Keratinocyte (primary cell): ENCODE data around the gene TAF1C. TPM values are rescaled to one million over a fixed set of nuclear protein-coding genes. Genes with fewer than 3 reads are reported as not detected.

Experiments
- DNase-seq: peaks from one replicate; pipeline ENCODE4 v3.0.0-alpha.2; 2011; ENCODE audit warnings: low read depth, missing footprints, low spot score
- FAIRE-seq: peaks from 2 replicates; lab custom pipeline; 2011; peaks lifted over from hg19 to GRCh38; lab: Jason Lieb, UNC
- H2AFZ ChIP-seq: 2 replicates; pipeline ENCODE4 v1.6.0; 2012; ENCODE audit warnings: low read length, control low read depth, inconsistent platforms; ENCODE audit not compliant: control insufficient read depth
- H3K27ac ChIP-seq: 2 replicates; pipeline ENCODE4 v1.5.1; 2011; ENCODE audit warnings: low read length; ENCODE audit not compliant: control insufficient read depth, insufficient read depth
- H3K27me3 ChIP-seq: 3 replicates; pipeline ENCODE4 v1.6.0; 2011; ENCODE audit warnings: low read length; ENCODE audit not compliant: control insufficient read depth, insufficient read depth; ENCODE audit errors: extremely low read depth
- H3K36me3 ChIP-seq, 2 experiments: 2 replicates in 1 of 2; 3 replicates in 1 of 2; pipeline ENCODE4 v1.5.1; 2011; ENCODE audit warnings: low read length in 2 of 2, mild to moderate bottlenecking in 1 of 2; ENCODE audit not compliant: control insufficient read depth in 2 of 2, insufficient read depth in 2 of 2; ENCODE audit errors: extremely low read depth in 1 of 2
- H3K4me1 ChIP-seq: 3 replicates; pipeline ENCODE4 v1.5.1; 2011; ENCODE audit warnings: low read length; ENCODE audit not compliant: control insufficient read depth, insufficient read depth; ENCODE audit errors: extremely low read depth
- H3K4me2 ChIP-seq: 3 replicates; pipeline ENCODE4 v1.6.0; 2011; ENCODE audit warnings: low read depth, low read length; ENCODE audit not compliant: control insufficient read depth, insufficient read depth; ENCODE audit errors: extremely low read depth
- H3K4me3 ChIP-seq, 3 experiments: fragments of 200-600 bp in 1 of 3; sonication (generic) in 1 of 3; 2 replicates in 2 of 3; 3 replicates in 1 of 3; pipeline ENCODE4 v1.5.1; 2011 to 2016; ENCODE audit warnings: low read length in 3 of 3, mild to moderate bottlenecking in 3 of 3, control low read depth in 2 of 3, inconsistent platforms in 1 of 3, low read depth in 1 of 3, mixed read lengths in 1 of 3, mixed run types in 1 of 3, moderate library complexity in 1 of 3; ENCODE audit not compliant: control insufficient read depth in 2 of 3, insufficient read depth in 2 of 3; ENCODE audit errors: extremely low read depth in 1 of 3
- H3K79me2 ChIP-seq: 2 replicates; pipeline ENCODE4 v1.6.0; 2012; ENCODE audit warnings: low read length; ENCODE audit not compliant: control insufficient read depth, insufficient read depth
- H3K9ac ChIP-seq: 3 replicates; pipeline ENCODE4 v1.6.0; 2011; ENCODE audit warnings: low read length; ENCODE audit not compliant: control insufficient read depth, insufficient read depth; ENCODE audit errors: extremely low read depth
- H3K9me1 ChIP-seq: 3 replicates; pipeline ENCODE4 v1.6.0; 2011; ENCODE audit warnings: low read length; ENCODE audit not compliant: control insufficient read depth, insufficient read depth; ENCODE audit errors: extremely low read depth
- H3K9me3 ChIP-seq: 2 replicates; pipeline ENCODE4 v1.5.1; 2012; ENCODE audit warnings: low read depth, low read length; ENCODE audit not compliant: control insufficient read depth
- H4K20me1 ChIP-seq: 3 replicates; pipeline ENCODE4 v1.6.0; 2011; ENCODE audit warnings: low read length; ENCODE audit not compliant: control insufficient read depth, insufficient read depth; ENCODE audit errors: extremely low read depth
- CTCF ChIP-seq, 3 experiments: IDR thresholded peaks in 1 of 3; conservative IDR thresholded peaks in 1 of 3; optimal IDR thresholded peaks in 1 of 3; 2 replicates in 2 of 3; 3 replicates in 1 of 3; pipeline versions ENCODE3 to v1.5.1; 2011; ENCODE audit warnings: low read length in 3 of 3, mild to moderate bottlenecking in 3 of 3, moderate library complexity in 2 of 3, control low read depth in 1 of 3, inconsistent platforms in 1 of 3; ENCODE audit not compliant: insufficient read depth in 2 of 3; ENCODE audit errors: extremely low read depth in 1 of 3
- EZH2 ChIP-seq: IDR thresholded peaks from one replicate; pipeline ENCODE4 v1.6.1; 2012; ENCODE audit warnings: inconsistent platforms, mild to moderate bottlenecking, low read length, moderate library complexity
- dilution Hi-C: fragments of 300-500 bp; cut with MboI; formaldehyde crosslinking; loops from one replicate; pipeline ENCODE4 v1.7.0; 2020; ENCODE audit warnings: low sequenced_read_pairs; ENCODE audit not compliant: extremely low pct_ligation_motif_present
- polyA plus RNA-seq, 5 experiments: library from polyadenylated mRNA; depleted of rRNA in 3 of 5; stranded (reverse) in 3 of 5; stranded (forward) in 1 of 5; unstranded in 1 of 5; fragments of >200 nt; gene quantifications; 1 replicate in 1 of 5; 2 replicates in 3 of 5; 3 replicates in 1 of 5; pipeline versions ENCODE4 v1.2.1 to v1.2.3, GENCODE V29; 2011 to 2012; ENCODE audit warnings: missing spikeins in 2 of 5, low read depth in 1 of 5, low replicate concordance in 1 of 5

TAF1C gene
- polyA plus RNA-seq, 1 donor (not counting 4 experiments of a cell fraction or from before 2014, with no cell fraction given), result 6.5 TPM

- no peak for DNase-seq
- Histone ChIP-seq H2AFZ (no peak overlapping the region), H3K27ac (no peak overlapping the region), H3K27me3 (no peaks in the 10 kb centered on the region), H3K4me1 (no peaks in the 10 kb centered on the region), H3K9ac (no peak overlapping the region), H3K4me3 (no peak overlapping the region), H3K36me3 (no peaks in the 10 kb centered on the region), H4K20me1 (no peaks in the 10 kb centered on the region), H3K9me3 (no peaks in the 10 kb centered on the region), H3K9me1 (no peaks in the 10 kb centered on the region), H3K79me2 (no peaks in the 10 kb centered on the region), H3K4me2 (no peak overlapping the region)
- TF ChIP-seq CTCF (optimal IDR thresholded peaks at IDR 0.05 in 1 of 3, IDR thresholded peaks at IDR 0.05 in 1 of 3, conservative IDR thresholded peaks at IDR 0.05 in 1 of 3; ENCODE audit: extremely low read depth in 1 of 3, insufficient read depth in 2 of 3, low read length in 3 of 3) (no peak), EZH2 (no peak)
- no peak for FAIRE-seq
- dilution Hi-C loops, result no loop called here
Observed at GRCh38 chr16:84212154-84212553, 25.3 kb upstream of the TAF1C start.

DNA sequence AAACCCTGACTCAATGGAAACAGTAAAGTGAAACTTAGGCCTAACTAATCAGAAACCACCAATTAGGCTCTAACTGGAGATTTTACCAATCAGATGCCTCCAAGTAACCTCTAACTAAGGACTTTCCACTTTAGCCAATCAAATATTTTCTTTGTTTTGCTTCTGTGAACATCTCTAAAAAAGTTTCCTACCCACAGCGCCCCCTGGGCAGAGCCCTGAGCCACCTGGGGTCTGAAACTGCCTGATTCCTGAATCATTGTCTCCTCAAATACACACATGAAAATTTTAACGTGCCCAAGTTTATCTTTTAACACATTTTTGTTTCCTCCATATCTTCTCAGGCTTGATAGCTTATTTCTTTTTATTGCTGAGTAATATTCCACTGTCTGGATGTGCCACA, 23.1 kb upstream of the TAF1C start:
- dilution Hi-C loops, result no loop called here

More for the DNA sequence above, 23.1 kb upstream of the TAF1C start:
- FAIRE-seq (no peak), DNase-seq (no peak)
- H3K9ac ChIP-seq, result no peak overlapping the region
- no peaks in the 10 kb centered on the region for H3K36me3 ChIP-seq
- H3K4me2 ChIP-seq, result no peak overlapping the region
- no peaks in the 10 kb centered on the region for H4K20me1 ChIP-seq
- TF ChIP-seq EZH2 (no peak), CTCF (optimal IDR thresholded peaks at IDR 0.05 in 1 of 3, IDR thresholded peaks at IDR 0.05 in 1 of 3, conservative IDR thresholded peaks at IDR 0.05 in 1 of 3; ENCODE audit: extremely low read depth in 1 of 3, insufficient read depth in 2 of 3, low read length in 3 of 3) (no peak)
- no peaks in the 10 kb centered on the region for H3K4me1 ChIP-seq
- no peak overlapping the region for H3K27ac ChIP-seq
- no peaks in the 10 kb centered on the region for H3K9me3 ChIP-seq
- H2AFZ ChIP-seq, result no peak overlapping the region
- no peaks in the 10 kb centered on the region for H3K9me1 ChIP-seq
- no peaks in the 10 kb centered on the region for H3K79me2 ChIP-seq
- H3K4me3 ChIP-seq, result no peak overlapping the region
- H3K27me3 ChIP-seq, result peaks cover 6% of the 10 kb centered on the region
